Stomach (tissue), 9 donors: ENCODE data around the gene COPG1. TPM values are rescaled to one million over a fixed set of nuclear protein-coding genes. Genes with fewer than 3 reads are reported as not detected.

Experiments used
- DNase-seq, 2 donors: peaks; one replicate each; pipeline versions ENCODE4 v3.0.0 to v3.0.0-alpha.2; 2013 to 2019
- H3K27ac ChIP-seq, 5 donors: fragments of 200-600 bp in 4 of 5; sonication (generic) in 4 of 5; one replicate each; pipeline ENCODE4 v1.5.1; 2013 to 2019; ENCODE audit warnings: mild to moderate bottlenecking in 1 of 5, moderate library complexity in 1 of 5
- H3K27me3 ChIP-seq, 3 donors: fragments of 200-600 bp; sonication (generic); one replicate each; pipeline ENCODE4 v1.5.1; 2017 to 2019; ENCODE audit warnings: mixed run types in 1 of 3
- H3K36me3 ChIP-seq, 4 donors: fragments of 200-600 bp; sonication (generic); 1 replicate in 3 of 4; 2 replicates in 1 of 4; pipeline ENCODE4 v1.5.1; 2016 to 2019
- H3K4me1 ChIP-seq, 4 donors: fragments of 200-600 bp; sonication (generic); one replicate each; pipeline ENCODE4 v1.5.1; 2016 to 2019
- H3K4me3 ChIP-seq, 4 donors: fragments of 200-600 bp; sonication (generic) in 3 of 4; one replicate each; pipeline ENCODE4 v1.5.1; 2016 to 2019; ENCODE audit warnings: mild to moderate bottlenecking in 1 of 4
- H3K9me3 ChIP-seq, 4 donors: fragments of 200-600 bp; sonication (generic); one replicate each; pipeline ENCODE4 v1.5.1; 2016 to 2019
- EP300 ChIP-seq: sonication (generic); formaldehyde crosslinking; IDR thresholded peaks from one replicate; pipeline ENCODE4 v1.6.1; 2017; ENCODE audit warnings: antibody characterized with exemption
- POLR2A ChIP-seq, 4 donors: fragments of 450-650 bp; IDR thresholded peaks; one replicate each; pipeline ENCODE4 v1.6.1; 2016; ENCODE audit warnings: antibody characterized with exemption in 4 of 4, control low read depth in 2 of 4, mild to moderate bottlenecking in 1 of 4, moderate library complexity in 1 of 4
- POLR2AphosphoS5 ChIP-seq, 3 donors: sonication (generic); formaldehyde crosslinking; IDR thresholded peaks; one replicate each; pipeline ENCODE4 v1.6.1; 2016; ENCODE audit warnings: antibody characterized with exemption in 3 of 3
- WGBS, 5 donors: extraction: QIAGEN DNeasy Blood & Tissue Kit in 3 of 5; methylation state at CpG; one replicate each; pipeline versions ENCODE4 v1.1.5 to v1.1.7; 2013 to 2018; 5-methylcytosine and 5-hydroxymethylcytosine counted together
- intact Hi-C: fragments of 100-400 bp; cut with DNase I; formaldehyde crosslinking; loops from one replicate; pipeline ENCODE4 v1.15.1; 2023; ENCODE audit warnings: low total_unique reads
- polyA plus RNA-seq, 3 donors: library from polyadenylated mRNA; stranded (reverse); fragments of 200-250 nt; gene quantifications; one replicate each; pipeline ENCODE4 v1.2.3, GENCODE V29; 2013
- total RNA-seq, 5 donors: library from RNA; depleted of rRNA; stranded (reverse); fragments of >200 nt; gene quantifications; one replicate each; pipeline versions ENCODE4 v1.1.0 to v1.2.3, GENCODE V29; 2014 to 2016
- TF ChIP-seq, protein P1 (sequence below), 7 experiments: fragments of 450-650 bp in 4 of 7; fragments of 200-600 bp in 3 of 7; sonication (generic) in 3 of 7; IDR thresholded peaks; one replicate each; pipeline ENCODE4 v1.5.1; 2016 to 2019; ENCODE audit warnings: antibody characterized with exemption in 7 of 7, control low read depth in 2 of 7, mild to moderate bottlenecking in 1 of 7
- donor health status: healthy with polysubstance abuse.
- donor health status: Bipolar disorder and iron deficiency.
- donor health status: healthy.

Gene COPG1
- total and polyA plus RNA-seq, 8 donors, result 38.5 to 356 (median 113) TPM

- H3K36me3 ChIP-seq, result no peaks in the 10 kb centered on the region
- no peak overlapping the region for H3K4me3 ChIP-seq
- 67 to 78% (median 75%) methylated on average over 10 of the region's 10 CpGs for WGBS, 5 donors
- no peaks in the 10 kb centered on the region for H3K9me3 ChIP-seq
- TF ChIP-seq, protein P1, sequence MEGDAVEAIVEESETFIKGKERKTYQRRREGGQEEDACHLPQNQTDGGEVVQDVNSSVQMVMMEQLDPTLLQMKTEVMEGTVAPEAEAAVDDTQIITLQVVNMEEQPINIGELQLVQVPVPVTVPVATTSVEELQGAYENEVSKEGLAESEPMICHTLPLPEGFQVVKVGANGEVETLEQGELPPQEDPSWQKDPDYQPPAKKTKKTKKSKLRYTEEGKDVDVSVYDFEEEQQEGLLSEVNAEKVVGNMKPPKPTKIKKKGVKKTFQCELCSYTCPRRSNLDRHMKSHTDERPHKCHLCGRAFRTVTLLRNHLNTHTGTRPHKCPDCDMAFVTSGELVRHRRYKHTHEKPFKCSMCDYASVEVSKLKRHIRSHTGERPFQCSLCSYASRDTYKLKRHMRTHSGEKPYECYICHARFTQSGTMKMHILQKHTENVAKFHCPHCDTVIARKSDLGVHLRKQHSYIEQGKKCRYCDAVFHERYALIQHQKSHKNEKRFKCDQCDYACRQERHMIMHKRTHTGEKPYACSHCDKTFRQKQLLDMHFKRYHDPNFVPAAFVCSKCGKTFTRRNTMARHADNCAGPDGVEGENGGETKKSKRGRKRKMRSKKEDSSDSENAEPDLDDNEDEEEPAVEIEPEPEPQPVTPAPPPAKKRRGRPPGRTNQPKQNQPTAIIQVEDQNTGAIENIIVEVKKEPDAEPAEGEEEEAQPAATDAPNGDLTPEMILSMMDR (IDR thresholded peaks at IDR 0.05), result no peak
- no peak for TF ChIP-seq EP300
- no peak for TF ChIP-seq POLR2A (IDR thresholded peaks at IDR 0.05)
- no peak for TF ChIP-seq POLR2AphosphoS5 (IDR thresholded peaks at IDR 0.05)
- DNase-seq, result no peak
- H3K27ac ChIP-seq, result peak overlapping the region in 3 of 5 donors; percentile 12 to 88 (median 81)
- H3K27me3 ChIP-seq, result no peaks in the 10 kb centered on the region
- H3K4me1 ChIP-seq, result peaks cover 0 to 27% (median 9%) of the 10 kb centered on the region in 4 donors
- intact Hi-C loops, result no loop called here
Observed at GRCh38 chr3:129231331-129232119, 17.9 kb upstream of the COPG1 start.

DNA sequence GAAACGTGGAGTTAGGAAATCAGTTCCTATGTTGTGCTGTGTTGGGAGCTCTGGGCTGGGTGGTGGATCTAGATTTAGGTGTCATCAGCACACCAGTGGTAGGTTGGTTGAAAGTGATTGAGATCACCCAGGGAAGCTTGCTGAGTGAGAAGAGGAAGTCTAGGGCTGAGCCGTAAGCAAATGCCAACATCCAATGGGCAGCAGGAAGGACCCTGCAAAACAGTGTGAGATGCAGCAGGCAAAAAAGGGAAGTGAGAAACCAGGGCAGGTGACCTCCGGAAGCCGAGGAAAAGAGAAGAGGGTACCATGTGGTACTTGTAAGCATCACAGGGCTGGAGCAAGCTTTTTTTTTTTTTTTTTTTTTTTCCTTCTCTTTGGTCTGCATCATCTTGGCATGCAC lies 15.9 kb upstream of the COPG1 start:
- Histone ChIP-seq H3K4me1 (peaks cover 0 to 12% (median 4%) of the 10 kb centered on the region in 4 donors), H3K36me3 (no peaks in the 10 kb centered on the region), H3K27me3 (no peaks in the 10 kb centered on the region), H3K9me3 (no peaks in the 10 kb centered on the region), H3K4me3 (no peak overlapping the region), H3K27ac (peak overlapping the region in 2 of 5 donors; percentile 61 to 81)
- intact Hi-C loops, result no loop called here
- WGBS, 5 donors, result 60 to 72% (median 64%) methylated on average over 4 of the region's 4 CpGs
- peak; percentile 31 to 52 for DNase-seq
- TF ChIP-seq EP300 (no peak), POLR2AphosphoS5 (IDR thresholded peaks at IDR 0.05) (peak in 2 of 3 donors; percentile 5 to 25), POLR2A (IDR thresholded peaks at IDR 0.05) (no peak)
- TF ChIP-seq, protein P1 (IDR thresholded peaks at IDR 0.05), result no peak

GRCh38 chr3:129234441-129234840 lies 15.0 kb upstream of the COPG1 start:
- 88 to 95% (median 89%) methylated on average over 3 of the region's 3 CpGs for WGBS, 5 donors
- Histone ChIP-seq H3K36me3 (no peaks in the 10 kb centered on the region), H3K4me1 (peaks cover 0 to 4% (median 0%) of the 10 kb centered on the region in 4 donors), H3K27me3 (no peaks in the 10 kb centered on the region), H3K27ac (peak overlapping the region in 2 of 5 donors; percentile 56 to 57), H3K4me3 (no peak overlapping the region), H3K9me3 (no peaks in the 10 kb centered on the region)
- no peak for DNase-seq
- TF ChIP-seq EP300 (no peak), POLR2AphosphoS5 (IDR thresholded peaks at IDR 0.05) (no peak), POLR2A (IDR thresholded peaks at IDR 0.05) (no peak)
- TF ChIP-seq, protein P1 (IDR thresholded peaks at IDR 0.05), result no peak
- intact Hi-C loops, result no loop called here

- no peak for DNase-seq
- Histone ChIP-seq H3K36me3 (no peaks in the 10 kb centered on the region), H3K4me1 (peaks cover 0 to 9% (median 0%) of the 10 kb centered on the region in 4 donors), H3K9me3 (no peaks in the 10 kb centered on the region), H3K27ac (peak overlapping the region in 1 of 5 donors; percentile 2), H3K27me3 (no peaks in the 10 kb centered on the region), H3K4me3 (no peak overlapping the region)
- no peak for TF ChIP-seq EP300
- TF ChIP-seq, protein P1 (IDR thresholded peaks at IDR 0.05), result no peak
- TF ChIP-seq POLR2AphosphoS5 (IDR thresholded peaks at IDR 0.05), result no peak
- no peak for TF ChIP-seq POLR2A (IDR thresholded peaks at IDR 0.05)
- intact Hi-C loops, result no loop called here
- 90 to 100% (median 94%) methylated on average over 4 of the region's 4 CpGs for WGBS, 5 donors
Observed at GRCh38 chr3:129235344-129235917, 14.0 kb upstream of the COPG1 start.
